ENCODE results near the gene CCNH.

CCNH gene

GRCh38 chr5:87434461-87434860 is 21.7 kb upstream of the CCNH start:
- no peak overlapping the region for H3K18ac ChIP-seq (ENCODE audit: low read depth in 1 of 2, low read length in 2 of 2)
- H3K9me3 ChIP-seq (ENCODE audit: control insufficient read depth, low read length) = no peaks in the 10 kb centered on the region
- no peak overlapping the region for H2AK5ac ChIP-seq (ENCODE audit: low read length, severe bottlenecking)
- no peak overlapping the region for H4K8ac ChIP-seq (ENCODE audit: low read length)
- no peaks in the 10 kb centered on the region for H3K4me1 ChIP-seq (ENCODE audit: control insufficient read depth, insufficient read depth, low read depth, low read length)
- H2AFZ ChIP-seq (ENCODE audit: low read depth, low read length) = no peak overlapping the region
- no peak overlapping the region for H2BK12ac ChIP-seq (ENCODE audit: low read length in 2 of 2)
- no peak overlapping the region for H2BK120ac ChIP-seq (ENCODE audit: low read depth, low read length)
- peaks cover 0 to 3% of the 10 kb centered on the region in 2 experiments for H3K27me3 ChIP-seq (ENCODE audit: control insufficient read depth in 1 of 2, insufficient read depth in 1 of 2, low read length in 2 of 2)
- no peak overlapping the region for H3K4ac ChIP-seq (ENCODE audit: low read depth in 1 of 2, low read length in 2 of 2)
- no CpG with 5 or more reads among the region's 1 CpG for WGBS
- H3K14ac ChIP-seq (ENCODE audit: low read length in 2 of 2) = no peak overlapping the region
- no peak for DNase-seq
- H3K79me1 ChIP-seq (replicated peaks; ENCODE audit: low read length, poor library complexity, severe bottlenecking) = no peaks in the 10 kb centered on the region
- no peak overlapping the region for H3K4me3 ChIP-seq (ENCODE audit: insufficient read depth in 1 of 2, low read depth in 1 of 2, low read length in 2 of 2)
- no peak overlapping the region for H2BK15ac ChIP-seq (ENCODE audit: low read depth, poor library complexity, severe bottlenecking)
- no peak overlapping the region for H3K27ac ChIP-seq (ENCODE audit: low read length, poor library complexity, severe bottlenecking)
- H3K23ac ChIP-seq (ENCODE audit: low read length in 2 of 2) = no peak overlapping the region
- no peak overlapping the region for H4K91ac ChIP-seq (ENCODE audit: low read length)
- no peak overlapping the region for H2BK5ac ChIP-seq (ENCODE audit: low read depth, low read length, poor library complexity, severe bottlenecking)
- no peak overlapping the region for H3K4me2 ChIP-seq (ENCODE audit: low read length, poor library complexity, severe bottlenecking)
- no peaks in the 10 kb centered on the region for H3K36me3 ChIP-seq (ENCODE audit: control insufficient read depth in 1 of 2, insufficient read depth in 2 of 2, low read depth in 1 of 2, low read length in 2 of 2)
- no peak overlapping the region for H3K9ac ChIP-seq (ENCODE audit: low read length)

DNA sequence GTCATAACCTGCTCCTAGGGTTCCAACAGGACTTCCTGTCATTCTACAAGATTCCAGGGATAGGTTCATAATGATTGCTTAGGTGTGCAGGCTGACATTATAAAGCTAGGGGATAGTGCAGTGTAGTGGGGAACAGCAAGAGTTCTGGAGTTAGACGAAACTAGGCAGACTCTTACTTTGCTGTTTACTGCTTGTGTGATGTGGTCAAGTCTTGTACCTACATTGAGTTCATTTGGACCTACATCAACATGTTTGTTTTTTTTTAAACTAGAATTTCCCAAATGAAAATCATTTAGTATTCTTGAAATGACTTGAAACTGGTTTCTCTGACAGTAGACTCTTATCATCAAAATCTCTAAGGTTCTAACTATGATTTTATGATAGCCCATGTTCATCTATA is 21.2 kb upstream of the CCNH start:
- Histone ChIP-seq H2AFZ (ENCODE audit: low read depth, low read length) (no peak overlapping the region), H3K18ac (ENCODE audit: low read depth in 1 of 2, low read length in 2 of 2) (no peak overlapping the region), H2AK5ac (ENCODE audit: low read length, severe bottlenecking) (no peak overlapping the region), H2BK5ac (ENCODE audit: low read depth, low read length, poor library complexity, severe bottlenecking) (no peak overlapping the region), H3K9ac (ENCODE audit: low read length) (no peak overlapping the region), H2BK15ac (ENCODE audit: low read depth, poor library complexity, severe bottlenecking) (no peak overlapping the region), H4K91ac (ENCODE audit: low read length) (no peak overlapping the region), H3K9me3 (ENCODE audit: control insufficient read depth, low read length) (no peaks in the 10 kb centered on the region), H3K27ac (ENCODE audit: low read length, poor library complexity, severe bottlenecking) (no peak overlapping the region), H3K36me3 (ENCODE audit: control insufficient read depth in 1 of 2, insufficient read depth in 2 of 2, low read depth in 1 of 2, low read length in 2 of 2) (no peaks in the 10 kb centered on the region), H3K14ac (ENCODE audit: low read length in 2 of 2) (no peak overlapping the region), H3K4me1 (ENCODE audit: control insufficient read depth, insufficient read depth, low read depth, low read length) (no peaks in the 10 kb centered on the region), H3K4ac (ENCODE audit: low read depth in 1 of 2, low read length in 2 of 2) (no peak overlapping the region), H3K23ac (ENCODE audit: low read length in 2 of 2) (no peak overlapping the region), H3K27me3 (ENCODE audit: control insufficient read depth in 1 of 2, insufficient read depth in 1 of 2, low read length in 2 of 2) (peaks cover 0 to 3% of the 10 kb centered on the region in 2 experiments), H2BK12ac (ENCODE audit: low read length in 2 of 2) (no peak overlapping the region), H3K79me1 (replicated peaks; ENCODE audit: low read length, poor library complexity, severe bottlenecking) (no peaks in the 10 kb centered on the region), H3K4me2 (ENCODE audit: low read length, poor library complexity, severe bottlenecking) (no peak overlapping the region), H3K4me3 (ENCODE audit: insufficient read depth in 1 of 2, low read depth in 1 of 2, low read length in 2 of 2) (no peak overlapping the region), H2BK120ac (ENCODE audit: low read depth, low read length) (no peak overlapping the region), H4K8ac (ENCODE audit: low read length) (no peak overlapping the region)
- no peak for DNase-seq
- WGBS = 83% methylated on average over 1 of the region's 1 CpG

- Histone ChIP-seq H2BK120ac (ENCODE audit: low read depth, low read length) (no peak overlapping the region), H3K9ac (ENCODE audit: low read length) (no peak overlapping the region), H3K79me1 (replicated peaks; ENCODE audit: low read length, poor library complexity, severe bottlenecking) (no peaks in the 10 kb centered on the region), H2BK15ac (ENCODE audit: low read depth, poor library complexity, severe bottlenecking) (no peak overlapping the region), H3K4ac (ENCODE audit: low read depth in 1 of 2, low read length in 2 of 2) (no peak overlapping the region), H3K9me3 (ENCODE audit: control insufficient read depth, low read length) (no peaks in the 10 kb centered on the region), H3K4me1 (ENCODE audit: control insufficient read depth, insufficient read depth, low read depth, low read length) (no peaks in the 10 kb centered on the region), H3K14ac (ENCODE audit: low read length in 2 of 2) (no peak overlapping the region), H2BK12ac (ENCODE audit: low read length in 2 of 2) (no peak overlapping the region), H3K18ac (ENCODE audit: low read depth in 1 of 2, low read length in 2 of 2) (no peak overlapping the region), H3K36me3 (ENCODE audit: control insufficient read depth in 1 of 2, insufficient read depth in 2 of 2, low read depth in 1 of 2, low read length in 2 of 2) (no peaks in the 10 kb centered on the region), H4K8ac (ENCODE audit: low read length) (no peak overlapping the region), H3K23ac (ENCODE audit: low read length in 2 of 2) (no peak overlapping the region), H2BK5ac (ENCODE audit: low read depth, low read length, poor library complexity, severe bottlenecking) (no peak overlapping the region), H3K27ac (ENCODE audit: low read length, poor library complexity, severe bottlenecking) (no peak overlapping the region), H3K27me3 (ENCODE audit: control insufficient read depth in 1 of 2, insufficient read depth in 1 of 2, low read length in 2 of 2) (peaks cover 0 to 3% of the 10 kb centered on the region in 2 experiments), H3K4me2 (ENCODE audit: low read length, poor library complexity, severe bottlenecking) (no peak overlapping the region), H2AK5ac (ENCODE audit: low read length, severe bottlenecking) (no peak overlapping the region), H4K91ac (ENCODE audit: low read length) (no peak overlapping the region), H3K4me3 (ENCODE audit: insufficient read depth in 1 of 2, low read depth in 1 of 2, low read length in 2 of 2) (no peak overlapping the region), H2AFZ (ENCODE audit: low read depth, low read length) (no peak overlapping the region)
- no peak for DNase-seq
- 40% methylated on average over 1 of the region's 2 CpGs for WGBS
Measured at GRCh38 chr5:87432460-87432859, 19.7 kb upstream of the CCNH start.

- no peak overlapping the region for H4K91ac ChIP-seq (ENCODE audit: low read length)
- no peak overlapping the region for H2BK120ac ChIP-seq (ENCODE audit: low read depth, low read length)
- no peak for DNase-seq
- no peak overlapping the region for H2BK15ac ChIP-seq (ENCODE audit: low read depth, poor library complexity, severe bottlenecking)
- no peak overlapping the region for H2BK12ac ChIP-seq (ENCODE audit: low read length in 2 of 2)
- no peak overlapping the region for H3K14ac ChIP-seq (ENCODE audit: low read length in 2 of 2)
- H3K79me1 ChIP-seq (replicated peaks; ENCODE audit: low read length, poor library complexity, severe bottlenecking) = no peaks in the 10 kb centered on the region
- peaks cover 0 to 3% of the 10 kb centered on the region in 2 experiments for H3K27me3 ChIP-seq (ENCODE audit: control insufficient read depth in 1 of 2, insufficient read depth in 1 of 2, low read length in 2 of 2)
- no peak overlapping the region for H3K23ac ChIP-seq (ENCODE audit: low read length in 2 of 2)
- no peak overlapping the region for H2BK5ac ChIP-seq (ENCODE audit: low read depth, low read length, poor library complexity, severe bottlenecking)
- H3K4ac ChIP-seq (ENCODE audit: low read depth in 1 of 2, low read length in 2 of 2) = no peak overlapping the region
- no peaks in the 10 kb centered on the region for H3K36me3 ChIP-seq (ENCODE audit: control insufficient read depth in 1 of 2, insufficient read depth in 2 of 2, low read depth in 1 of 2, low read length in 2 of 2)
- no peak overlapping the region for H3K18ac ChIP-seq (ENCODE audit: low read depth in 1 of 2, low read length in 2 of 2)
- H3K4me1 ChIP-seq (ENCODE audit: control insufficient read depth, insufficient read depth, low read depth, low read length) = no peaks in the 10 kb centered on the region
- H4K8ac ChIP-seq (ENCODE audit: low read length) = no peak overlapping the region
- no peak overlapping the region for H3K4me2 ChIP-seq (ENCODE audit: low read length, poor library complexity, severe bottlenecking)
- no peak overlapping the region for H3K9ac ChIP-seq (ENCODE audit: low read length)
- no peak overlapping the region for H2AK5ac ChIP-seq (ENCODE audit: low read length, severe bottlenecking)
- no peak overlapping the region for H2AFZ ChIP-seq (ENCODE audit: low read depth, low read length)
- no peaks in the 10 kb centered on the region for H3K9me3 ChIP-seq (ENCODE audit: control insufficient read depth, low read length)
- no peak overlapping the region for H3K27ac ChIP-seq (ENCODE audit: low read length, poor library complexity, severe bottlenecking)
- no peak overlapping the region for H3K4me3 ChIP-seq (ENCODE audit: insufficient read depth in 1 of 2, low read depth in 1 of 2, low read length in 2 of 2)
Measured at GRCh38 chr5:87430863-87431457, 18.2 kb upstream of the CCNH start.
